GM10266 (cell line): ENCODE data around the gene AHSG.
"Not testable (repeated sequence)": the region's sequence is repeated elsewhere in the genome, so short reads cannot be mapped to it uniquely, and the experiment has no call there.

Source experiments
- DNase-seq: peaks from one replicate; pipeline ENCODE4 v3.0.0; 2012; ENCODE audit errors: extremely low spot score
- TF ChIP-seq, protein P1 (sequence below): IDR thresholded peaks from 2 replicates; pipeline ENCODE4 v1.5.1; 2012; ENCODE audit warnings: mild to moderate bottlenecking, low read depth; ENCODE audit not compliant: control insufficient read depth, insufficient read depth; ENCODE audit errors: missing control alignments

AHSG gene, protein sequence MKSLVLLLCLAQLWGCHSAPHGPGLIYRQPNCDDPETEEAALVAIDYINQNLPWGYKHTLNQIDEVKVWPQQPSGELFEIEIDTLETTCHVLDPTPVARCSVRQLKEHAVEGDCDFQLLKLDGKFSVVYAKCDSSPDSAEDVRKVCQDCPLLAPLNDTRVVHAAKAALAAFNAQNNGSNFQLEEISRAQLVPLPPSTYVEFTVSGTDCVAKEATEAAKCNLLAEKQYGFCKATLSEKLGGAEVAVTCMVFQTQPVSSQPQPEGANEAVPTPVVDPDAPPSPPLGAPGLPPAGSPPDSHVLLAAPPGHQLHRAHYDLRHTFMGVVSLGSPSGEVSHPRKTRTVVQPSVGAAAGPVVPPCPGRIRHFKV

DNA sequence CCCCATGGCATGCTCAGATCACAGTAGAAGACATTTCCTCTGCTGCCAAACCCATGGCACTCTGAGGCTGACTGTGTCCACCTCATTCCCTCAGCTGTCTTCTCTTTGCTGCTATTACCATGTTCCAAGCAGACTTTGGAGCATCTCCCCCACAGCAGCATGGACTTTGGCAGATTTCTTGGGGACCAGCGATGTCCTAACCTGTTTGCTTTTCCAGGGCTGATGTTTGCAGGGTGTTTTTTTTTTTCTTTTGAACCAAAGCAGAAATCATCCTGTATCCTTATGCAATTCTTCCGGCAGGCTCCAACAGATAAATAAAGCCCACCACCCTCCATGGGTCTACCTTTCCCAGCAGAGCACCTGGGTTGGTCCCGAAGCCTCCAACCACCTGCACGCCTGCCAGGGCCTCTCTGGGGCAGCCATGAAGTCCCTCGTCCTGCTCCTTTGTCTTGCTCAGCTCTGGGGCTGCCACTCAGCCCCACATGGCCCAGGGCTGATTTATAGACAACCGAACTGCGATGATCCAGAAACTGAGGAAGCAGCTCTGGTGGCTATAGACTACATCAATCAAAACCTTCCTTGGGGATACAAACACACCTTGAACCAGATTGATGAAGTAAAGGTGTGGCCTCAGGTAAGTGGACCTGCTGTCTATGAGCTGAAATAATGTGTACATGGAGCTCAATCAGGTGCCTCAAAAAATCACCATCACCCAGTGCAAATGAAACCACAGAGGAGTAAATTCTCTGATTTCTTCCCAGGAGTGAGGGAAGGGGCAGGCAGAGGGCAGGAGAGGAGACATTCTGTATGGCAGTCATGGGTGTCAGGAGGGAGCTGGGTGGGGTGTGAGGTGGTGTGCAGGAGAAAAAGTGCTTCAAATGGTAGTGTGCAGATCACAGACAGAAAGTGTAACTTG, at the start of gene AHSG:
TSS of gene AHSG (plus strand) at position 340 of the 916 bp plus-strand sequence. CDS start at position 422, 82 bp downstream.
- no peak for DNase-seq
- TF ChIP-seq, protein P1, sequence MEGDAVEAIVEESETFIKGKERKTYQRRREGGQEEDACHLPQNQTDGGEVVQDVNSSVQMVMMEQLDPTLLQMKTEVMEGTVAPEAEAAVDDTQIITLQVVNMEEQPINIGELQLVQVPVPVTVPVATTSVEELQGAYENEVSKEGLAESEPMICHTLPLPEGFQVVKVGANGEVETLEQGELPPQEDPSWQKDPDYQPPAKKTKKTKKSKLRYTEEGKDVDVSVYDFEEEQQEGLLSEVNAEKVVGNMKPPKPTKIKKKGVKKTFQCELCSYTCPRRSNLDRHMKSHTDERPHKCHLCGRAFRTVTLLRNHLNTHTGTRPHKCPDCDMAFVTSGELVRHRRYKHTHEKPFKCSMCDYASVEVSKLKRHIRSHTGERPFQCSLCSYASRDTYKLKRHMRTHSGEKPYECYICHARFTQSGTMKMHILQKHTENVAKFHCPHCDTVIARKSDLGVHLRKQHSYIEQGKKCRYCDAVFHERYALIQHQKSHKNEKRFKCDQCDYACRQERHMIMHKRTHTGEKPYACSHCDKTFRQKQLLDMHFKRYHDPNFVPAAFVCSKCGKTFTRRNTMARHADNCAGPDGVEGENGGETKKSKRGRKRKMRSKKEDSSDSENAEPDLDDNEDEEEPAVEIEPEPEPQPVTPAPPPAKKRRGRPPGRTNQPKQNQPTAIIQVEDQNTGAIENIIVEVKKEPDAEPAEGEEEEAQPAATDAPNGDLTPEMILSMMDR: no peak

DNA sequence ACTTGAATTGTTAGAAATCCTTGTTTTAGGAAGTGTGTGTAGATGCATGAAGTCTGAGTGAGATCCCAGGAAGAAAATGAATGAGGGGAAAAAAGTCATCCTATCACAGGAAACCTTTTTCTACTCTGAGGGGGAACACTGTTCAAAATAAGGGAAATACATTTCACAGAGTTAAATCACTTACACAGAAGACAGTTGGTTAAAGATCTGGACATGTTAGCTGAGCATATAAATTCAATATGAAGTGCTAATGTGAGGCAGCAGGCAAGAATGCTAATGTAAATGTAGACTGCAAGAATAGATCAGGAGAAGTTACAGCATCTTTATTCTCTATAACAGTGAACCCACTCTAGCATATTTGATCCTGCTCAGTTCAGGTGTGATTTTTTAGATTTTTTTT, 48.3 kb upstream of the AHSG start:
- TF ChIP-seq, protein P1: no peak
- DNase-seq: no peak

DNA sequence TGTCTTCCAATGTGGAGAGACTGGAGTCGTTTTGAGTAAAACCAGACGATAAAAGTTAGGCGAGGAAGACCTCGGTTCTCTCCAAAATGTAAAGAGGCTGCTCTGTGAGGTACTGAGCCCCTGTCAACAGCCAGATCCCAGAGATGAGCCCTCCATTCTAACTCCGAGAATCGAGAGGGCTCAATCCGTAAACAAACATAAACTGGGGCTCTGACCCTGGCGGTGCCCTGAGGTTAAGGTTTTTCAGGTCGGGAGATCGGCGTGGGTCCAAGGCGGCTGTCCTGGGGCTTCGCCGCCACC, 46.1 kb upstream of the AHSG start:
- TF ChIP-seq, protein P1: no peak
- peak; percentile 40 for DNase-seq

DNA sequence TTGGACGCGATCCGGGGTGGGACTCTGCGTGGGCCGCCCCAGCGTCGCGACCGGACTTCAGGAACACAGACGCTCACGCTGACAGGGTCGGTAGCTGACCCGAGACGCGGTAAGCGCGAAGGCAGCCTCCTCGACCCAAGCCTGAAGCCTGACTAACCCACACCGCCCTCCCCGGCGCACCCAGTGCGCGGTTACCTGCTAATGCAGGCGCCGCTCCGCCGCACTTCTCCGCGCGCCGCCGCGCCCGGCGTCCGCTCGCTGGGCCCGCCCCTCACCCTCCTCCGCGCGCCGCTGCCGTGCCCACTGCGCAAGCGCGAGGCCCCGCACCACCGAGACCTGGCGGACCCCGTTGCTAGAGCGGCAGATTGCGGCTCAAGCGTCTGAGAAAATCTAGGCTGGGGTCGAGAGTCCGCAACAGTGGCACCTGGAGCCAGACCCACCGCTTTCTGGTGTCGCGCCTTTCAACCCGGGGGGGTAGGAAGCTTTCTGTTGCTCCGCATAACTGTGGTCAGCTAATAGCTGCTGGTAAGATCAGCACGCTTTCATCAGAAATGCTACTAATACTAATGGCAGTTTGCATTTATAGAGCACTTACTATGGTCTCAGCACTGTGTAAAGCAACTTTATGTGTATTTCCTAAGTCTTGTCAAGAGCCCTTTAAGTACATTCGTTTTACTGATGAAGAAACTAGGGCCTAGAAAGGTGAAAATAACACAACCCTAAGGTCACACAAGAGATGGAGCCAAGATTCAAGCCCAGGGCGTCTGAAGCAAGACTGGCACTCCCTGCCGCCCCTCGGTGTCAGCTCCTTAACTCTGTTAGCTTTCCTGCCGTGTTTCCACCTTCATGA, 45.6 kb upstream of the AHSG start, which contains the start of gene TBCCD1:
TSS of gene TBCCD1 (minus strand) at position 268 of the 850 bp plus-strand sequence. CDS start 3,010 bp downstream, outside the sequence.
- peak; percentile 96 for DNase-seq

DNA sequence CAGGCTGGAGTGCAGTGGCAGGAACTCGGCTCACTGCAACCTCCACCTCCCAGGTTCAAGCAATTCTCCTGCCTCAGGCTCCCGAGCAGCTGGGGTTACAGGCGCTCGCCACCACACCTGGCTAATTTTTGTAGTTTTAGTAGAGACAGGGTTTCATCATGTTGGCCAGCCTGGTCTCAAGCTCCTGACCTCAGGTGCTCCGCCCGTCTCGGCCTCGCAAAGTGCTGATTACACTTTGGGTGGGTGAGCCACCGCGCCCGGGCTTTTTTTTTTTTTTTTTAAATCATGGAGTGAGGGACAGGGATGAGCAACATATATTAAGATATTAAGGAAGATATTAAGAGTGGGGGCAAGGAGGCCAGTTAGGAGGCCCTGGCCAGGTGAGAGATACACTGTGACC, 43.5 kb upstream of the AHSG start:
- not testable (repeated sequence) for DNase-seq

More for the DNA sequence above, 45.6 kb upstream of the AHSG start, which contains the start of gene TBCCD1:
- TF ChIP-seq, protein P1: no peak

DNA sequence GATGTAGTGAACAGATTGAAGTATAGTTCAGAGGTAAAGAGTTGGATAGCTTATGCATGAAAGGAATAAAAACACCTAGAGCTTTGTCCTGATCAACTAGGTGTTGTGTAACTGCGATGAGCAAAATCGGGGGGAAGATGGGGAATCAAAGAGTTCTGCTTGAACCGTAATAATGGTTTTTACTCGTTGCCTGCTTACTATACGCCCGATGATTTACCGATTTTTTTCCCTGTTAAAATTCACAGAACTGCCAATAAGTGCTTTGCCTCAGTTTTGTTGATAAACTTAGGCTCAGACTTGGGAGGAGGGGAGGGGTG, 43.1 kb upstream of the AHSG start:
- DNase-seq: no peak
- TF ChIP-seq, protein P1: no peak
